ENCODE data around the gene BTG3.

BTG3 gene

DNA sequence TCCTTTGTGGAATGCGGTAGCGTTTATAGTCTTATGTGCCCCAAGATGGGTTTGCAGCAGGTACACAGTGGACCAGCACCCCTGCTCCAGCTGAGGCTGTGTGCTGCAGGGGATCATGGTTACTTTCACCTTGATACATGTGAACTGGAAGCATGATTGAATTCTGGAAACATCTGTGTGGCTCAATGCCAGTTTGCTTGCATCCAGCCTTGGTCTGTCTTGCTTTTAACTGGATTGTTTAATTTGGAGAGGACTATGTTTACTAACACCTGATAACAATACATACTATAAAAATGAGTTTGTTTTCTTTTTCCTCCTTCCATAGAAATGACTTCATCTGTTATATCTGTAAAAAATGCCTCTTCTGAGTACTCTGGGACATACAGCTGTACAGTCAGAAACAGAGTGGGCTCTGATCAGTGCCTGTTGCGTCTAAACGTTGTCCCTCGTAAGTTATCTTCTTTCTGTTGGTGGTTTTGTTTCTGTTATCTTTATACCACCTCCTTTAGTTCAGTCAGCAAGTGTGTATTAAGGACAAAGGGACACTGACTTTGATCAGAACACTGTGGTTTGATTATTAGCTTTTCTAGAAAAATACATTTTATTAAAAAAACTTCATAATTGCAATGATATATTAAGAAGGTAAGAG lies 52.2 kb downstream of the BTG3 start:
- TF ChIP-seq RAD21 (IDR thresholded peaks at IDR 0.05; ENCODE audit: low read depth) (no peak), TCF12 (IDR thresholded peaks at IDR 0.05; ENCODE audit: low read depth) (no peak), CREB1 (IDR thresholded peaks at IDR 0.05; ENCODE audit: low read depth) (no peak), CEBPB (IDR thresholded peaks at IDR 0.05) (no peak), YY1 (IDR thresholded peaks at IDR 0.05; ENCODE audit: low read depth) (no peak), EGR1 (IDR thresholded peaks at IDR 0.05) (no peak)
- TF ChIP-seq, protein P1, sequence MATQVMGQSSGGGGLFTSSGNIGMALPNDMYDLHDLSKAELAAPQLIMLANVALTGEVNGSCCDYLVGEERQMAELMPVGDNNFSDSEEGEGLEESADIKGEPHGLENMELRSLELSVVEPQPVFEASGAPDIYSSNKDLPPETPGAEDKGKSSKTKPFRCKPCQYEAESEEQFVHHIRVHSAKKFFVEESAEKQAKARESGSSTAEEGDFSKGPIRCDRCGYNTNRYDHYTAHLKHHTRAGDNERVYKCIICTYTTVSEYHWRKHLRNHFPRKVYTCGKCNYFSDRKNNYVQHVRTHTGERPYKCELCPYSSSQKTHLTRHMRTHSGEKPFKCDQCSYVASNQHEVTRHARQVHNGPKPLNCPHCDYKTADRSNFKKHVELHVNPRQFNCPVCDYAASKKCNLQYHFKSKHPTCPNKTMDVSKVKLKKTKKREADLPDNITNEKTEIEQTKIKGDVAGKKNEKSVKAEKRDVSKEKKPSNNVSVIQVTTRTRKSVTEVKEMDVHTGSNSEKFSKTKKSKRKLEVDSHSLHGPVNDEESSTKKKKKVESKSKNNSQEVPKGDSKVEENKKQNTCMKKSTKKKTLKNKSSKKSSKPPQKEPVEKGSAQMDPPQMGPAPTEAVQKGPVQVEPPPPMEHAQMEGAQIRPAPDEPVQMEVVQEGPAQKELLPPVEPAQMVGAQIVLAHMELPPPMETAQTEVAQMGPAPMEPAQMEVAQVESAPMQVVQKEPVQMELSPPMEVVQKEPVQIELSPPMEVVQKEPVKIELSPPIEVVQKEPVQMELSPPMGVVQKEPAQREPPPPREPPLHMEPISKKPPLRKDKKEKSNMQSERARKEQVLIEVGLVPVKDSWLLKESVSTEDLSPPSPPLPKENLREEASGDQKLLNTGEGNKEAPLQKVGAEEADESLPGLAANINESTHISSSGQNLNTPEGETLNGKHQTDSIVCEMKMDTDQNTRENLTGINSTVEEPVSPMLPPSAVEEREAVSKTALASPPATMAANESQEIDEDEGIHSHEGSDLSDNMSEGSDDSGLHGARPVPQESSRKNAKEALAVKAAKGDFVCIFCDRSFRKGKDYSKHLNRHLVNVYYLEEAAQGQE (IDR thresholded peaks at IDR 0.05; ENCODE audit: low read depth) = no peak
- TF ChIP-seq, protein P2, sequence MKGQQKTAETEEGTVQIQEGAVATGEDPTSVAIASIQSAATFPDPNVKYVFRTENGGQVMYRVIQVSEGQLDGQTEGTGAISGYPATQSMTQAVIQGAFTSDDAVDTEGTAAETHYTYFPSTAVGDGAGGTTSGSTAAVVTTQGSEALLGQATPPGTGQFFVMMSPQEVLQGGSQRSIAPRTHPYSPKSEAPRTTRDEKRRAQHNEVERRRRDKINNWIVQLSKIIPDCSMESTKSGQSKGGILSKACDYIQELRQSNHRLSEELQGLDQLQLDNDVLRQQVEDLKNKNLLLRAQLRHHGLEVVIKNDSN (IDR thresholded peaks at IDR 0.05) = no peak

DNA sequence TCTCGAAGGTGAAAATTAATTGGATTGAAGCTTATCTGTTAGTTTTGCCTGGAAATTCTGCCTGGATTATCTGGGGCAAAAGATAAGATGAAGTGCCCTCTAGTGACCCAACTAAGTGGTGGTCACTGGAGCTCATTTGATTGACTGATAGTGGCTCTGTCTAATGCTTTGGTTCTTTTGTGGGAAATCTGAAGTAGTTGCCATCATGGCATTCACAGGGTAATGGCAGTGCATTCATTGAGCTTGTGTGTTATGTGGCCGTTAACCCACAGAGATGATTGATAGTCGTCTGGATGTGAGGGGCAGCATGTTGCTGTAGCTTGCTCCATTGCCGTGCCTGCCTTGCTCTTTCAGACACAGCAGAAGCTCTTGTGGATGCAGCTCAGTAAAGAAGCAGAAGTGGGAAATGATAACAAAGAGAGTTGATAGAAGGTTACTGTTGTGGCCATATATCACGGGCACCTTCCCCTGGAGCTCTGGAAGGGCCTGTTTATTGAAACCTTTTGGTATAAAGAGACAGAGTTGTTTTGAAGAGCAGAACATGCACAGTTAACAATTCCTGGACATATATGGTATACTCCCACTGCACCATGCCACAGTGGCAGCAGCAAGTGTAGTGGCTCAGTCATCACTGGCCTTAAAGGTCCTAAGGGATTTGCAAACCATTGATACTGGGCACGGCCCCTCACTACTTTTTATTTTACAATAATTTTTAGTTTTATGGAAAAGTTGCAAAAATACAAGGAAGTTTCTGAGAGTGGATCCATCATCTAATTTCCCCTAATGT lies 57.8 kb downstream of the BTG3 start:
- TF ChIP-seq TCF12 (IDR thresholded peaks at IDR 0.05; ENCODE audit: low read depth) (no peak), TAF1 (IDR thresholded peaks at IDR 0.05; ENCODE audit: low read depth) (no peak), YY1 (IDR thresholded peaks at IDR 0.05; ENCODE audit: low read depth) (no peak), RAD21 (IDR thresholded peaks at IDR 0.05; ENCODE audit: low read depth) (peak; percentile 52)
- TF ChIP-seq, protein P1 (IDR thresholded peaks at IDR 0.05; ENCODE audit: low read depth) = no peak
- TF ChIP-seq, protein P2 (IDR thresholded peaks at IDR 0.05) = no peak

DNA sequence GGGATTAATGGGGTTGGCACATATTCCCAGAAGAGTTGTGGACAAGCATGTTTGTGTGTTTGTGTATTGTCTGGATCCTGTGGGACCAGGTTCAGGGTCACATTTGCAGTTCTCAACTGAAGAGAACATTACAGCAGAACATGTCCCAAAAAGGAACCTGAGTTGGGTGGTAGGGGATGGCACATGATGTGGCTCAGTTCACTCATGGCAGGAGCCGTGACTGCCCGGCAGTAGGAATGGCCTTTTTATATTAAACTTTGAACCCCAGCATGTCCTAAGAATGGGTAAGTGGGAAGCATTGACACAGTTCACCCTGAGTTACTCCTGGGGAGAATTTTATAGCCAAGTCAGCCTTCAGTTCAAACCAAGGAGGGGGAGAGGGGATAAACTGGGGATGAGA lies 58.6 kb downstream of the BTG3 start:
- TF ChIP-seq CREB1 (IDR thresholded peaks at IDR 0.05; ENCODE audit: low read depth) (no peak), RAD21 (IDR thresholded peaks at IDR 0.05; ENCODE audit: low read depth) (no peak), EGR1 (IDR thresholded peaks at IDR 0.05) (no peak), CEBPB (IDR thresholded peaks at IDR 0.05) (no peak), EP300 (IDR thresholded peaks at IDR 0.05; ENCODE audit: borderline replicate concordance) (no peak), TEAD4 (IDR thresholded peaks at IDR 0.05) (no peak), ZBTB7A (IDR thresholded peaks at IDR 0.05; ENCODE audit: low read depth) (no peak), TCF12 (IDR thresholded peaks at IDR 0.05; ENCODE audit: low read depth) (no peak)
- TF ChIP-seq, protein P1 (IDR thresholded peaks at IDR 0.05; ENCODE audit: low read depth) = no peak
- TF ChIP-seq, protein P2 (IDR thresholded peaks at IDR 0.05) = no peak

DNA sequence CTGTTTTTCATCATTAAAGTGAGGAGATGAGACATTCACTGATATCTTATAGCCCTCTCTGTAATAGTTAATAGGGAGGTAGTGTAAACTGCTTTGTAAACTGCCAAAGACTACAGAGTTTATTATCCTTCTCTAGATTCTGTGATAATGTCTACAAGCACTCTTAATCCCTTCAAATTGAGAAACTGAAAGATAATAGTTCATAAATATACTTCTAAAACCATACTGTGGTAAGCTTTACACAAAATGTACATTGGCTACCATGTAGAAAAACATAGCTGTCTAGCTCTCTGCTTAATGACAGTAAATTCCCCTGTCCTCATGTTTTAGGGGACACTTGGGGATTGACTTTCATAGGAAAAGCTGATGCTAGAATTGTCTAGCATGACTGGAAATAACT lies 60.3 kb downstream of the BTG3 start:
- TF ChIP-seq RAD21 (IDR thresholded peaks at IDR 0.05; ENCODE audit: low read depth) = no peak
- no peak for TF ChIP-seq CEBPB (IDR thresholded peaks at IDR 0.05)
- no peak for TF ChIP-seq TCF12 (IDR thresholded peaks at IDR 0.05; ENCODE audit: low read depth)
- TF ChIP-seq EP300 (IDR thresholded peaks at IDR 0.05; ENCODE audit: borderline replicate concordance) = no peak
- TF ChIP-seq, protein P3, sequence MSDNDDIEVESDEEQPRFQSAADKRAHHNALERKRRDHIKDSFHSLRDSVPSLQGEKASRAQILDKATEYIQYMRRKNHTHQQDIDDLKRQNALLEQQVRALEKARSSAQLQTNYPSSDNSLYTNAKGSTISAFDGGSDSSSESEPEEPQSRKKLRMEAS (IDR thresholded peaks at IDR 0.05) = no peak
- no peak for TF ChIP-seq TEAD4 (IDR thresholded peaks at IDR 0.05)
- no peak for TF ChIP-seq EGR1 (IDR thresholded peaks at IDR 0.05)
- TF ChIP-seq NFIC (IDR thresholded peaks at IDR 0.05) = no peak
- TF ChIP-seq ZBTB7A (IDR thresholded peaks at IDR 0.05; ENCODE audit: low read depth) = no peak
- no peak for TF ChIP-seq FOXM1 (IDR thresholded peaks at IDR 0.05; ENCODE audit: borderline replicate concordance, low read depth)
- TF ChIP-seq, protein P1 (IDR thresholded peaks at IDR 0.05; ENCODE audit: low read depth) = no peak
- TF ChIP-seq CREB1 (IDR thresholded peaks at IDR 0.05; ENCODE audit: low read depth) = no peak
- TF ChIP-seq, protein P2 (IDR thresholded peaks at IDR 0.05) = no peak
- no peak for TF ChIP-seq YY1 (IDR thresholded peaks at IDR 0.05; ENCODE audit: low read depth)
- TF ChIP-seq TAF1 (IDR thresholded peaks at IDR 0.05; ENCODE audit: low read depth) = no peak
